Measurements from ENCODE around the gene TMEM132D.

Gene TMEM132D

GRCh38 chr12:129025055-129025454 lies 878.8 kb downstream of the TMEM132D start:
- Mint-ChIP-seq H3K9me3 (peaks cover 16% of the 10 kb centered on the region), H3K4me3 (no peak overlapping the region), H3K27ac (no peak overlapping the region), H3K36me3 (ENCODE audit: low read depth) (no peaks in the 10 kb centered on the region), H3K4me1 (peaks cover 11% of the 10 kb centered on the region), H3K27me3 (ENCODE audit: low read depth, poor library complexity) (peaks cover 2% of the 10 kb centered on the region)
- no peak for TF ChIP-seq CTCF (IDR thresholded peaks at IDR 0.05)
- DNase-seq: no peak

All from nephron progenitor cell (in vitro differentiated cells).